ENCODE data around the gene TBC1D9B.

TBC1D9B gene

GRCh38 chr5:179866241-179867078 is 41.2 kb downstream of the TBC1D9B start:
- peaks cover 77% of the 10 kb centered on the region for H3K36me3 ChIP-seq (ENCODE audit: insufficient read depth, low read length)

GRCh38 chr5:179865491-179866240 is 42.0 kb downstream of the TBC1D9B start:
- Histone ChIP-seq H3K27me3 (ENCODE audit: control insufficient read depth, insufficient read depth, low read length) (no peaks in the 10 kb centered on the region), H3K4me2 (ENCODE audit: low read length) (no peak overlapping the region), H3K36me3 (ENCODE audit: insufficient read depth, low read length) (peaks cover 69% of the 10 kb centered on the region), H3K9me3 (replicated peaks; ENCODE audit: low read length) (no peaks in the 10 kb centered on the region), H3K4me1 (ENCODE audit: control insufficient read depth, insufficient read depth, low read length) (no peaks in the 10 kb centered on the region), H3K4me3 (ENCODE audit: low read length) (no peak overlapping the region), H3K9ac (ENCODE audit: low read depth, low read length) (no peak overlapping the region)

More at GRCh38 chr5:179866241-179867078, 41.2 kb downstream of the TBC1D9B start:
- Histone ChIP-seq H3K4me1 (ENCODE audit: control insufficient read depth, insufficient read depth, low read length) (no peaks in the 10 kb centered on the region), H3K9me3 (replicated peaks; ENCODE audit: low read length) (no peaks in the 10 kb centered on the region), H3K9ac (ENCODE audit: low read depth, low read length) (no peak overlapping the region), H3K27me3 (ENCODE audit: control insufficient read depth, insufficient read depth, low read length) (no peaks in the 10 kb centered on the region), H3K4me3 (ENCODE audit: low read length) (no peak overlapping the region), H3K4me2 (ENCODE audit: low read length) (no peak overlapping the region)

GRCh38 chr5:179864686-179865085 is 43.0 kb downstream of the TBC1D9B start:
- peaks cover 62% of the 10 kb centered on the region for H3K36me3 ChIP-seq (ENCODE audit: insufficient read depth, low read length)
- no peaks in the 10 kb centered on the region for H3K27me3 ChIP-seq (ENCODE audit: control insufficient read depth, insufficient read depth, low read length)
- no peaks in the 10 kb centered on the region for H3K9me3 ChIP-seq (replicated peaks; ENCODE audit: low read length)
- no peak overlapping the region for H3K4me3 ChIP-seq (ENCODE audit: low read length)
- H3K4me1 ChIP-seq (ENCODE audit: control insufficient read depth, insufficient read depth, low read length), result peaks cover 7% of the 10 kb centered on the region
- no peak overlapping the region for H3K4me2 ChIP-seq (ENCODE audit: low read length)
- no peak overlapping the region for H3K9ac ChIP-seq (ENCODE audit: low read depth, low read length)

- H3K4me1 ChIP-seq (ENCODE audit: control insufficient read depth, insufficient read depth, low read length), result peaks cover 9% of the 10 kb centered on the region
- H3K27me3 ChIP-seq (ENCODE audit: control insufficient read depth, insufficient read depth, low read length), result no peaks in the 10 kb centered on the region
- H3K36me3 ChIP-seq (ENCODE audit: insufficient read depth, low read length), result peaks cover 51% of the 10 kb centered on the region
- H3K4me2 ChIP-seq (ENCODE audit: low read length), result no peak overlapping the region
- H3K4me3 ChIP-seq (ENCODE audit: low read length), result no peak overlapping the region
- no peaks in the 10 kb centered on the region for H3K9me3 ChIP-seq (replicated peaks; ENCODE audit: low read length)
- H3K9ac ChIP-seq (ENCODE audit: low read depth, low read length), result no peak overlapping the region
Observed at GRCh38 chr5:179863449-179864085, 44.1 kb downstream of the TBC1D9B start.

- Histone ChIP-seq H3K9ac (ENCODE audit: low read depth, low read length) (no peak overlapping the region), H3K9me3 (replicated peaks; ENCODE audit: low read length) (no peaks in the 10 kb centered on the region), H3K4me2 (ENCODE audit: low read length) (no peak overlapping the region), H3K4me1 (ENCODE audit: control insufficient read depth, insufficient read depth, low read length) (peaks cover 9% of the 10 kb centered on the region), H3K27me3 (ENCODE audit: control insufficient read depth, insufficient read depth, low read length) (no peaks in the 10 kb centered on the region), H3K4me3 (ENCODE audit: low read length) (no peak overlapping the region), H3K36me3 (ENCODE audit: insufficient read depth, low read length) (peaks cover 48% of the 10 kb centered on the region)
Observed at GRCh38 chr5:179862891-179863290, 44.8 kb downstream of the TBC1D9B start.

- Histone ChIP-seq H3K9ac (ENCODE audit: low read depth, low read length) (no peak overlapping the region), H3K36me3 (ENCODE audit: insufficient read depth, low read length) (peaks cover 46% of the 10 kb centered on the region), H3K9me3 (replicated peaks; ENCODE audit: low read length) (no peaks in the 10 kb centered on the region), H3K4me1 (ENCODE audit: control insufficient read depth, insufficient read depth, low read length) (peaks cover 9% of the 10 kb centered on the region), H3K4me3 (ENCODE audit: low read length) (no peak overlapping the region), H3K27me3 (ENCODE audit: control insufficient read depth, insufficient read depth, low read length) (no peaks in the 10 kb centered on the region), H3K4me2 (ENCODE audit: low read length) (no peak overlapping the region)
Observed at GRCh38 chr5:179862296-179862695, 45.4 kb downstream of the TBC1D9B start.

- Histone ChIP-seq H3K9me3 (replicated peaks; ENCODE audit: low read length) (no peaks in the 10 kb centered on the region), H3K27me3 (ENCODE audit: control insufficient read depth, insufficient read depth, low read length) (no peaks in the 10 kb centered on the region), H3K36me3 (ENCODE audit: insufficient read depth, low read length) (peaks cover 30% of the 10 kb centered on the region), H3K9ac (ENCODE audit: low read depth, low read length) (peak overlapping the region; percentile 87), H3K4me1 (ENCODE audit: control insufficient read depth, insufficient read depth, low read length) (peaks cover 9% of the 10 kb centered on the region), H3K4me3 (ENCODE audit: low read length) (no peak overlapping the region), H3K4me2 (ENCODE audit: low read length) (peak overlapping the region; percentile 94)
Observed at GRCh38 chr5:179860301-179860700, 47.4 kb downstream of the TBC1D9B start.

- no peaks in the 10 kb centered on the region for H3K27me3 ChIP-seq (ENCODE audit: control insufficient read depth, insufficient read depth, low read length)
- peaks cover 9% of the 10 kb centered on the region for H3K4me1 ChIP-seq (ENCODE audit: control insufficient read depth, insufficient read depth, low read length)
- H3K4me2 ChIP-seq (ENCODE audit: low read length), result peak within 1 kb of the TSS; percentile 94
- peaks cover 20% of the 10 kb centered on the region for H3K36me3 ChIP-seq (ENCODE audit: insufficient read depth, low read length)
- peak within 1 kb of the TSS; percentile 87 for H3K9ac ChIP-seq (ENCODE audit: low read depth, low read length)
- H3K9me3 ChIP-seq (replicated peaks; ENCODE audit: low read length), result no peaks in the 10 kb centered on the region
- peak within 1 kb of the TSS; percentile 81 for H3K4me3 ChIP-seq (ENCODE audit: low read length)
Observed at GRCh38 chr5:179858586-179859427, 48.9 kb downstream of the TBC1D9B start, which contains the start of gene MRNIP. Gene MRNIP, minus strand, starts transcription at chr5:179858817. Its CDS starts 21 bp downstream, at chr5:179858796.

- Histone ChIP-seq H3K4me3 (ENCODE audit: low read length) (peak overlapping the region; percentile 81), H3K9ac (ENCODE audit: low read depth, low read length) (peak overlapping the region; percentile 87), H3K4me1 (ENCODE audit: control insufficient read depth, insufficient read depth, low read length) (peaks cover 9% of the 10 kb centered on the region), H3K36me3 (ENCODE audit: insufficient read depth, low read length) (peaks cover 14% of the 10 kb centered on the region), H3K9me3 (replicated peaks; ENCODE audit: low read length) (no peaks in the 10 kb centered on the region), H3K27me3 (ENCODE audit: control insufficient read depth, insufficient read depth, low read length) (no peaks in the 10 kb centered on the region), H3K4me2 (ENCODE audit: low read length) (peak overlapping the region; percentile 94)
Observed at GRCh38 chr5:179858241-179858585, 49.5 kb downstream of the TBC1D9B start.

GRCh38 chr5:179854356-179854755 is 53.3 kb downstream of the TBC1D9B start:
- Histone ChIP-seq H3K4me1 (ENCODE audit: control insufficient read depth, insufficient read depth, low read length) (no peaks in the 10 kb centered on the region), H3K9ac (ENCODE audit: low read depth, low read length) (no peak overlapping the region), H3K27me3 (ENCODE audit: control insufficient read depth, insufficient read depth, low read length) (no peaks in the 10 kb centered on the region), H3K36me3 (ENCODE audit: insufficient read depth, low read length) (peaks cover 23% of the 10 kb centered on the region), H3K4me2 (ENCODE audit: low read length) (no peak overlapping the region), H3K9me3 (replicated peaks; ENCODE audit: low read length) (no peaks in the 10 kb centered on the region), H3K4me3 (ENCODE audit: low read length) (no peak overlapping the region)
